HG03135 (cell line): Measurements from ENCODE around the gene SAMD4A.

Experiments used
- ATAC-seq: cut with Tn5 transposase; IDR thresholded peaks from one replicate; pipeline ENCODE4 v1.9.1; 2021; ENCODE audit warnings: mild to moderate bottlenecking, moderate library complexity; ENCODE audit not compliant: unreplicated experiment

Gene SAMD4A, protein sequence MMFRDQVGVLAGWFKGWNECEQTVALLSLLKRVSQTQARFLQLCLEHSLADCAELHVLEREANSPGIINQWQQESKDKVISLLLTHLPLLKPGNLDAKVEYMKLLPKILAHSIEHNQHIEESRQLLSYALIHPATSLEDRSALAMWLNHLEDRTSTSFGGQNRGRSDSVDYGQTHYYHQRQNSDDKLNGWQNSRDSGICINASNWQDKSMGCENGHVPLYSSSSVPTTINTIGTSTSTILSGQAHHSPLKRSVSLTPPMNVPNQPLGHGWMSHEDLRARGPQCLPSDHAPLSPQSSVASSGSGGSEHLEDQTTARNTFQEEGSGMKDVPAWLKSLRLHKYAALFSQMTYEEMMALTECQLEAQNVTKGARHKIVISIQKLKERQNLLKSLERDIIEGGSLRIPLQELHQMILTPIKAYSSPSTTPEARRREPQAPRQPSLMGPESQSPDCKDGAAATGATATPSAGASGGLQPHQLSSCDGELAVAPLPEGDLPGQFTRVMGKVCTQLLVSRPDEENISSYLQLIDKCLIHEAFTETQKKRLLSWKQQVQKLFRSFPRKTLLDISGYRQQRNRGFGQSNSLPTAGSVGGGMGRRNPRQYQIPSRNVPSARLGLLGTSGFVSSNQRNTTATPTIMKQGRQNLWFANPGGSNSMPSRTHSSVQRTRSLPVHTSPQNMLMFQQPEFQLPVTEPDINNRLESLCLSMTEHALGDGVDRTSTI

GRCh38 chr14:54566410-54567223 lies at the start of gene SAMD4A:
TSS of gene SAMD4A (plus strand) at chr14:54567128. CDS start at chr14:54567917, 789 bp downstream.
- ATAC-seq, result peak; percentile 36

- ATAC-seq, result no peak
Observed at GRCh38 chr14:54524410-54524809, 42.5 kb upstream of the SAMD4A start.

DNA sequence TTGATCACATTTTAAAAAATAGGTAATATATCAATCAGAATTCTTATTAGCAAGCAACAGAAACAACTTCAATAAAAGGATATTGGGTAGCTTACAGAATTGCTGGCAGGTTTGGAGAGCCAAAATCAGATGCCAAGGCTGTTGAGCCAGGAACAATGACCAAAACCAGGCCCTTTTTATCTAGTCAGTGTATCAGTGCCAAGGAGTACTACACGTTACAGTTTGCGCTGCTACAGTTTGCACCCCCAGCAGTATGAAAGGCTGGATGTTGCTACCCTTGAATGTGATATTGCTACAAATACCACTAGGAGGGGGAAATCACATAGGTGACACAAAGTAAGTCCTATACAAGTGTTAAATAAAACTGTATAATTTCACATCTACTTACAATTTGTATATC lies 38.0 kb upstream of the SAMD4A start:
- ATAC-seq, result no peak

DNA sequence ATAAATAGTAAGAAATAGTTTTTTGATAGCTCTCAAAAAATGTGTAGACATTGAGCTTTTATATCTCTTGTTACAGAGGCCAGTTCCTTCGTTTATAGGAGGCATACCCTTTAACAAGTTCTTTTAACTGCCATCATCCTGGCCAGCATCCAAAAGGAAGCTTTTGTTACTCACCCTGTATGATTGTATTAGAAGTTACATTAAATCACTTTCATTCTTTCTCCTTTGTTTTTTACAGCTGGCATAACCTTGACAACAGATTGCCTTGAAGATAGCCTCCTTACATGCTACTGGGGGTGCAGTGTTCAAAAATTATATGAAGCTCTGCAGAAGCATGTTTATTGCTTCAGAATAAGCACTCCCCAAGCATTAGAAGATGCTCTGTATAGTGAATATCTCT lies 37.1 kb upstream of the SAMD4A start:
- ATAC-seq, result no peak

GRCh38 chr14:54532111-54533012 lies 34.6 kb upstream of the SAMD4A start:
- ATAC-seq, result peak; percentile 95

DNA sequence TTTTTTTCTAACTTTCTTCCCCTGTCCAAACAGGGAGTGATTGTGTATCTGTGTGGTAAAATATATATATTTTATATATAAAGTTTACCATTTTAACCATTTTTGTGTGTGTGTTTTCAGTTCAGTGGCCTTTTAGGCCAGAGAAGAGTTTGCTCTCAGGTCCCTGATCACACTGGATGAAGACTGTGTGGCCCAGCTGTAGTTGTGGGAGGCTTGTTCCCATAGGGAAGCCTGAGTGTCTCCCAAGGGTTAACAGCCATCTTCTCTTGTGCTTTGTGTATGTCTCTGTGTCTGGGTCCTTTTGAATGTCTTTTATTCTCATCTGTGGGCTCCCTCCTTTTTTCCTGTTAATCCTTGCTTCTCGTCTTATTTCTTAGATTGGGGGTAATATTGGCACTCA lies 33.8 kb upstream of the SAMD4A start:
- ATAC-seq, result no peak

- no peak for ATAC-seq
Observed at GRCh38 chr14:54535126-54535525, 31.8 kb upstream of the SAMD4A start.

DNA sequence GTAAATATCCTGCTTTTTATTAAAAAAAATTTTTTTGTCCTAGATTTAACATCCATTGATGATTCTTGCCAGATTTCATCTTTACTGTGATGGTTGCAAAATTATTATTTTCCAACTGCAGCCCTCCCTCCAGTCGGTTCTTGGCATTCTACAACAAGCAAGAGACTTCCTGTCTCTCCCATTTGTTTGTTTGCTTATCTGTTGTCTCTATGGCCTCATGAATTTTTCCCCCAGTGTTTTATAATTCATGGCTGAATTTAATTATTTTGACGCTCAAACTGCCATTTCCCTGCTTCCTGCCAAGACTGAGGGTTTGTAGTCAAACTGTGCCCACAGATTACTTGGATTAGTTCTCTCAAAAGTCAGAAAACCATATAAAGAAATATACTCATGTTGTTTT lies 31.3 kb upstream of the SAMD4A start:
- ATAC-seq, result no peak

GRCh38 chr14:54537651-54538050 lies 29.3 kb upstream of the SAMD4A start:
- ATAC-seq, result no peak

- ATAC-seq, result no peak
Observed at GRCh38 chr14:54538055-54538454, 28.9 kb upstream of the SAMD4A start.

GRCh38 chr14:54547583-54547982 lies 19.3 kb upstream of the SAMD4A start:
- no peak for ATAC-seq

- no peak for ATAC-seq
Observed at GRCh38 chr14:54548491-54548890, 18.4 kb upstream of the SAMD4A start.

DNA sequence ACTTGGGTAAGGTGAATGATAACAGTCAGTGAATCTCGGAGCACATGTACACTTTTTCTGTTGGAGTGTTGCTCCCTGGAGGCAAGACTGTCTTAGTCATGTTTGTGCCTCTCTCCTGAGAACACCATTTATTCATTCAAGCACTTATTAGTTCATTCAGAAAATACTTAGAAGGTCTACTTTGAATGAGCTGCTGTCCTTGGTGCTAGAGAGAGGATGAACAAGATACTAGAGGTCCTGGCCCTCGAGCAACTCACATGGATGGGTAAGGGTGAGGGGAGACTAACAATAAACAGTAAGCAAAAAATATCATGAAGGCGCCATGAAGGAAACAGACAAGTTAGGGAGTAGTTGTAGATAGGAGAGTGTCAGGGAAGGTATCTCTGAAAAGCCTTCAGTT lies 17.1 kb upstream of the SAMD4A start:
- ATAC-seq, result no peak

GRCh38 chr14:54550514-54550913 lies 16.4 kb upstream of the SAMD4A start:
- no peak for ATAC-seq

DNA sequence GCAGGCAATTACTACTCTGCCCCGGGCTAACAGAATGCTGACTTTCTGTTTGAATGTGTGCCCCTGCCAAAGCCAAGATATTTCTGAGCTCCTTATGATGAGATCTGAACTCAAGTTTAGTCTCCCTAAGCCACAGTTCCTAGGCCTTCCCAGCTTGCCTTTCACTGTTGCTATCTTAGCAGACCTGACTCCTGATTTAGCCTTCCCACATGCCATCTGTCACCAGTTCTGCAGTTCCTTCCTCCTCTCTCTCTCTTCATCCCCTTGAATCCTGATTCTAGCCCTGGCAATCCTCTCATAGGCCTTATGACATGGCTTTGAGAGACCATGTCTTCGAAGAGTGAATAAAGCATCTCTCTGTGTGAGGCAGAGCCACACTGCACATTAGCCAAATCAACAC lies 12.5 kb upstream of the SAMD4A start:
- ATAC-seq, result no peak

- no peak for ATAC-seq
Observed at GRCh38 chr14:54555651-54556050, 11.3 kb upstream of the SAMD4A start.

- no peak for ATAC-seq
Observed at GRCh38 chr14:54556535-54556934, 10.4 kb upstream of the SAMD4A start.

DNA sequence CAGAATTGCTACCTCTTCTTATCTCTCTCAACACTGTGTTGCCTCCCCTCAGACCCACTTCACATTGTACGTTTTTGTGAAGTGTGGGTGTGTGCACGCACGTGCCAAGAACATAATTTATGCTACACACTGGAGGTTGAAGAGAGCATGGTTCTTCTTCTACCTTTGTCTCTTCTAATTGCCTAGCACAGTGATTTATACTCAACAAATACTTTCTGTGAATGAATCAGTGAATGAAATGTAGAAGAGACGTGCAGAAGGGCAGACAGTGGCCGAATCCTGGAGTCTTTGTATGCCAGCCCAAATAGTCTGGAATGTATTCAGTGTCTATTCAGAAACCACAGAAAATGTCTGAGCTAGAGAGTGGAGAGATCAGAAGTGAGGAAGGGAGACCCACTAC lies 4.6 kb upstream of the SAMD4A start:
- no peak for ATAC-seq

DNA sequence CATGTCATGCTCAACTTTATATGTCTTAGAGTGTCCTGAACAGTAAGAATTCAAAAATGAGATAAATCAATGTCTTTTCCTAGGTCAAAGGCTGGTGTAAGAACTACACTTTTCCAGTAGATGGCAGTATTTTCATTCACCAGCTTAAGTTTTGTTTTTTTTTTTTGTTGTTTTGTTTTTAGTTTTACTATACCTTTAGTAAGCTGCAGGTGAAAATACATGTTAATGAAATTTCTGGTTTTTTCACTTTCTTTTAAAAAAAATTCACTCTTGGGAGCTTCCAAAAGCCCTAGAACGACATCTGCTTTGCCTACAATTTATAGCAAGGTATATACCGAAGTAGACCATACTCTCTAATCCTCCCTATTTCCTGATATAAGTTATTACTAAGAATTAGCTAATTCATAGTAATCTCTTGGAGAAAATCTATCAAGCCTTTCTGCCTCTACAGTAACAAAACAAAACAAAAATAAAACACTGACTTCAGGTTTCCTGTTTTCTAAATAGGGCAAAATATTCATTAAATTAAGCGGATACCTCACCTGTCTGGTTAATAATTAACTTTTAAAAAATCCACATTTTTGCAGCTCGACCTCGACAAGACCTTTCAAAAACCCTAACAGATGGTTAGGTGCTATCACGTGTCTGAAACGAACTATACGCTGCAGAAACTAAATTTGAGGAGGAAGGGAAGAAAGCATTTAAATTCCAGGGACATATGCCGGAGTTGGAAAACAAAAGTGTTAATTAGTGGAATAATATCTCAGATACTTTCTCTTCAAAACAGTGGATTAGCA lies 2.7 kb upstream of the SAMD4A start:
- no peak for ATAC-seq
